Measurements from ENCODE around the gene TRIM42.

GRCh38 chr3:140712301-140712700, 34.4 kb downstream of the TRIM42 start:
- TF ChIP-seq POLR2A (IDR thresholded peaks at IDR 0.05) (no peak), CTCF (IDR thresholded peaks at IDR 0.05) (no peak)

Measured in testis (tissue), 2 donors.